Measurements from ENCODE around the gene ATP6AP1. TPM values are rescaled to one million over a fixed set of nuclear protein-coding genes. Genes with fewer than 3 reads are reported as not detected.
A peak's percentile ranks its signal among the peaks of the same experiment; 100 is the strongest.
"Not testable (repeated sequence)": the region's sequence is repeated elsewhere in the genome, so short reads cannot be mapped to it uniquely, and the experiment has no call there.

ATP6AP1 gene
- total RNA-seq, 3 donors from 2014 or later (not counting 1 experiment from before 2014, with no cell fraction given), result 62.4 to 71.7 (median 65.9) TPM

DNA sequence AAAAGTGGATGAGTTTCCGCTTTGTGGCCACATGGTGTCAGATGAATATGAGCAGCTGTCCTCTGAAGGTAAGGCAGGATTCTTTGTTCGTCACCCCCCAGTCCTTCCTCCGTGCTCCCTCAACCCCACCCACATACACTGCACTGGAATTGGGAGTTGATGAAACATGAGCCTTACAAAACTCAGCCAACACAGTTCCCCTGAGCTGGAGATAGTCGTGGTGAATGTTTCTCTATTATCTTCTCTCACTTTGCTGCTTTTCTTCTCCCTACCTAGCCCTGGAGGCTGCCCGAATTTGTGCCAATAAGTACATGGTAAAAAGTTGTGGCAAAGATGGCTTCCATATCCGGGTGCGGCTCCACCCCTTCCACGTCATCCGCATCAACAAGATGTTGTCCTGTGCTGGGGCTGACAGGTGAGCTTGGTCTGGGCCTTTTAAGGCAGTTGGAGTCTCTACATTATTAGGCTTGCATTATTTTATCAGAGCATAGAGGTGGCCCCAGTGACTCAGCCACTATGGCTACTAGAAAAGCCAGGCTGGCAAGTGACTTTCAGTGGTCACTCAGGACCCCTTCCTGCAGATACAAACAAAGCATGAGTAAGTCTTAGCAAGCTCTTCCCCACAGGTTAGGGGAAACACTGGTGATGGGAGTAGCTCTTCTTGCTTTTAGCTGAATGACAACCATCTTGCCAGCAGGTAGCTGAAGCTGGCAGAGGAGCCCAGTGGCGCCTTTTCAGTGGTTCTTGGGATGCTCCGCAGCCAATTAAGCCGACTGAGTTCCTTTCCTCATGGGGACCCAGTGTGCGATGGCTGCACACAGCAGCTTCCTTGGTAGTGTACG, 28.7 kb upstream of the ATP6AP1 start:
- Histone ChIP-seq H3K36me3 (ENCODE audit: control insufficient read depth, insufficient read depth, low read length) (peaks cover 25% of the 10 kb centered on the region), H3K27me3 (ENCODE audit: control insufficient read depth, insufficient read depth, low read length) (no peaks in the 10 kb centered on the region), H3K4me3 (ENCODE audit: low read length) (peak overlapping the region; percentile 95), H3K4me1 (ENCODE audit: control insufficient read depth, insufficient read depth, low read length) (peaks cover 25% of the 10 kb centered on the region), H3K27ac (ENCODE audit: low read length) (peak overlapping the region; percentile 99), H3K9me3 (ENCODE audit: control insufficient read depth, insufficient read depth, low read length) (no peaks in the 10 kb centered on the region)
- 73% methylated on average over 7 of the region's 14 CpGs for WGBS (ENCODE audit: insufficient coverage)
- ATAC-seq (no peak), DNase-seq (peak in 1 of 2 donors; percentile 42)
- H3K27ac Mint-ChIP-seq, result peak overlapping the region; percentile 98
- H3K36me3 Mint-ChIP-seq, result no peaks in the 10 kb centered on the region
- H3K4me1 Mint-ChIP-seq, result peaks cover 14 to 19% of the 10 kb centered on the region in 2 donors
- intact Hi-C loops (cut with micrococcal nuclease), result loop anchor here (5.0 to 10.0 kb wide), 3 partner anchors 43 to 133 kb away; partner anchors contain the start of gene FAM50A
- no peak for TF ChIP-seq CTCF (IDR thresholded peaks at IDR 0.05)
- peaks cover 0 to 8% of the 10 kb centered on the region in 2 donors for H3K27me3 Mint-ChIP-seq (ENCODE audit: low read depth in 2 of 2)
- no peaks in the 10 kb centered on the region for H3K9me3 Mint-ChIP-seq
- H3K4me3 Mint-ChIP-seq, result peak overlapping the region; percentile 96

DNA sequence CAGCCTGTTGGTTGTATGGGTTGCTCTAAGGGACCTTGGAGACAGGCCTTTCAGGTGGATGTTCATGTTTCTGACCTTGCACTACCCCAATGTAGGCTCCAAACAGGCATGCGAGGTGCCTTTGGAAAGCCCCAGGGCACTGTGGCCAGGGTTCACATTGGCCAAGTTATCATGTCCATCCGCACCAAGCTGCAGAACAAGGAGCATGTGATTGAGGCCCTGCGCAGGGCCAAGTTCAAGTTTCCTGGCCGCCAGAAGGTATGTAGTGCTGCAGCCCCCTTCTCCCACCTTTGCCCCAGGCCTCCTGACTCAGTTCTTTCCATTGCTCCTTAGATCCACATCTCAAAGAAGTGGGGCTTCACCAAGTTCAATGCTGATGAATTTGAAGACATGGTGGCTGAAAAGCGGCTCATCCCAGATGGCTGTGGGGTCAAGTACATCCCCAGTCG, 28.1 kb upstream of the ATP6AP1 start:
- intact Hi-C loops (cut with micrococcal nuclease); H3K4me3 ChIP-seq (ENCODE audit: low read length): not testable (repeated sequence)
- peak overlapping the region; percentile 35 for H3K4me3 Mint-ChIP-seq

GRCh38 chrX:154401045-154401799, 27.3 kb upstream of the ATP6AP1 start:
- Mint-ChIP-seq H3K36me3 (no peaks in the 10 kb centered on the region), H3K4me1 (peaks cover 14 to 19% of the 10 kb centered on the region in 2 donors), H3K27ac (peak overlapping the region in 1 of 2 donors; percentile 98), H3K27me3 (ENCODE audit: low read depth in 2 of 2) (peaks cover 0 to 8% of the 10 kb centered on the region in 2 donors), H3K4me3 (no peak overlapping the region), H3K9me3 (no peaks in the 10 kb centered on the region)
- H3K9me3 ChIP-seq (ENCODE audit: control insufficient read depth, insufficient read depth, low read length), result no peaks in the 10 kb centered on the region
- no peak overlapping the region for H3K27ac ChIP-seq (ENCODE audit: low read length)
- peaks cover 25% of the 10 kb centered on the region for H3K36me3 ChIP-seq (ENCODE audit: control insufficient read depth, insufficient read depth, low read length)
- no peak overlapping the region for H3K4me3 ChIP-seq (ENCODE audit: low read length)
- H3K4me1 ChIP-seq (ENCODE audit: control insufficient read depth, insufficient read depth, low read length), result peaks cover 25% of the 10 kb centered on the region
- DNase-seq (peak in 1 of 2 donors; percentile 29), ATAC-seq (no peak)
- no peaks in the 10 kb centered on the region for H3K27me3 ChIP-seq (ENCODE audit: control insufficient read depth, insufficient read depth, low read length)
- TF ChIP-seq CTCF (IDR thresholded peaks at IDR 0.05), result no peak
- WGBS (ENCODE audit: insufficient coverage), result 76% methylated on average over 6 of the region's 6 CpGs
- intact Hi-C loops (cut with micrococcal nuclease), result no loop called here

More for the DNA sequence above, 28.1 kb upstream of the ATP6AP1 start:
- H3K27ac Mint-ChIP-seq, result peak overlapping the region in 1 of 2 donors; percentile 98
- H3K9me3 Mint-ChIP-seq; H3K36me3 Mint-ChIP-seq; DNase-seq; H3K9me3 ChIP-seq (ENCODE audit: control insufficient read depth, insufficient read depth, low read length); H3K27ac ChIP-seq (ENCODE audit: low read length); H3K27me3 Mint-ChIP-seq (ENCODE audit: low read depth in 2 of 2); H3K27me3 ChIP-seq (ENCODE audit: control insufficient read depth, insufficient read depth, low read length); ATAC-seq: not testable (repeated sequence)
- 92% methylated on average over 3 of the region's 6 CpGs for WGBS (ENCODE audit: insufficient coverage)
- H3K4me1 Mint-ChIP-seq, result peaks cover 14 to 19% of the 10 kb centered on the region in 2 donors
- peaks cover 25% of the 10 kb centered on the region for H3K36me3 ChIP-seq (ENCODE audit: control insufficient read depth, insufficient read depth, low read length)
- H3K4me1 ChIP-seq (ENCODE audit: control insufficient read depth, insufficient read depth, low read length), result peaks cover 25% of the 10 kb centered on the region
